ENCODE results near the gene ADGRG3.
A peak's percentile ranks its signal among the peaks of the same experiment; 100 is the strongest.
"Not testable (repeated sequence)": the region's sequence is repeated elsewhere in the genome, so short reads cannot be mapped to it uniquely, and the experiment has no call there.

The ADGRG3 gene

DNA sequence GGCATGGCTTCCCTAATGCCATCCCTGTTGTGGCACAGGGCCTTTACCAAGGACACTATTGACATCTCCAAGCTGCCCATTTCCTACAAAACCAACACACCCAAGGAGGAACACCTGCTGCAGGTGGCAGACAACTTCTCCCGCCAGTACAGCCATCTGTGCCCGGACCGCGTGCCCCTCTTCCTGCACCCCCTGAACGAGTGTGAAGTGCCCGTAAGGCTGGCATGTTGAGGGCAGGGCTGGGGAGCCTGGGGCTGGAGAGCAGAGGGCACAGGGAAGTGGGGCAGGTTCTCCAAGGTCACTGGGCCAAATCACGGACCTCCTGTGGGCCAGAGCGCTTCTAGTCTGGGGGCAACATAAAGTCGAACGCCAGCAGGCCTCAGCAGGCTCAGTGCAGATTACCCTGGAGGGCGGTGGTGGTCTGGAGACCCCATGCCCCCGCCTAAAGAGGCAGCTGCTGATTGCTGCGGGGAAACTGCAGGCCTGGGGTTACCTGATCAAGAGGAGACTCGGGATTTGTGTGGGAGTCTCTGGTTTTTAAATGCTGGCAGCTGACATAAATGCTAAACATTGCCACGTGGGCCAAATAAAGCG lies 30.8 kb downstream of the ADGRG3 start:
- no peak for DNase-seq

DNA sequence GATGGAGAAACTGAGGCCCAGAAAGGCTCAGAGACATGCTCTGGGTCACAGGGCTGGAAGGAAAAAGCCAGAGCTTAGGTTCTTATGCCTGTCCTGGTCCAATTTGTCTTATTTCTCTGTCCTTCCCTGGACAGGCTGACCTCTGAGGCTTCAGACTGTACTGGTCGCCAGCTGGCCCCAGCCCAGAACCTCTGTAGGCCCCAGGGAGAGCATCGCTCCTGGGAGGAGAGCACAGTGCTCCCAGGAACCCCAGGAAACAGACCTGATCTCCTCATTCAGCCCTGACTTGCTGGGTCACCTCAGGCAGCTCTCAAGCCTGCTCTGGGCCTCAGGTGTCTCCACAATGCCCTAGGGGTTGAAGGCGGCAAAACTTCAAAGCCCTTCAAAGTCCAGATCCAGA lies 31.4 kb downstream of the ADGRG3 start:
- no peak for DNase-seq

DNA sequence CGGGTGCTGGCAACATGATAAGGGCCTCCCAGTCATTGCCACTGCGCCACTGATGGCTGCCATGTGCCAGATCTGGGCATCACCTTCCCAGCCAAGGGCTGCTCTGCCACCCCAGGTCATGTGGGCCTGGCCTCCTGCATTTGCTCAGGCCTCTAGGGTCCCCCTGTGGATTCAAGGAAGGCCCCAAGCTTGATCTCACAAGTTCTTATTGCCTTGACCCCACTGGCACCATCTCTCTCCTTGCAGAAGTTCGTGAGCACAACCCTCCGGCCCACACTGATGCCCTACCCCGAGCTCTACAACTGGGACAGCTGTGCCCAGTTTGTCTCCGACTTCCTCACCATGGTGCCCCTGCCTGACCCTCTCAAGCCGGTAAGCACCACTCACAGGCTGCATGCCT lies 31.8 kb downstream of the ADGRG3 start:
- DNase-seq, result no peak

- no peak for DNase-seq
Observed at GRCh38 chr16:57700781-57701551, 32.9 kb downstream of the ADGRG3 start.

DNA sequence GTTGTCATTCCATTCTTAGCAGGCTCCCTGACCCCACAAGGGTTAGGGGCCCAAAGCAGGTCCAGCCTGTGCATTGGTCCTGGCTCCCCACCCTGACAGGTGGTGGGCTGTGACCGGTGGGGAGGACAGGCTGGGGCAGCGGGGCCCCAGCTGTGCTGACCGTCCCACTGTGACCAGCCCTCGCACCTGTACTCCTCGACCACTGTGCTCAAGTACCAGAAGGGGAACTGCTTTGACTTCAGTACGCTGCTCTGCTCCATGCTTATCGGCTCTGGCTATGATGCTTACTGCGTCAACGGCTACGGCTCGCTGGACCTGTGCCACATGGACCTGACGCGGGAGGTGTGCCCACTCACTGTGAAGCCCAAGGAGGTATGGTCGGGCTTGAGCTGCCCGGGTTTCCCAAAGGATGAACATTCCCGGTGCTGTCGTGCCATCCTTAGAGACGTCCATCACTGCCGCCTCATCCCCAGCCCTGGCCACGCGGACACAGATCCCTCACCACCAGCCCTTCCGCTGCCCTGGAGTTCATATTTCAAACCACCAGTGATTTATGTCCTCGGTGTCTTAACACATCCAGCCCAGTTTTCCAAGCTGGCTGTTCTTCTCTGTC lies 33.8 kb downstream of the ADGRG3 start:
- no peak for DNase-seq

- DNase-seq, result no peak
Observed at GRCh38 chr16:57703416-57704010, 35.4 kb downstream of the ADGRG3 start.

DNA sequence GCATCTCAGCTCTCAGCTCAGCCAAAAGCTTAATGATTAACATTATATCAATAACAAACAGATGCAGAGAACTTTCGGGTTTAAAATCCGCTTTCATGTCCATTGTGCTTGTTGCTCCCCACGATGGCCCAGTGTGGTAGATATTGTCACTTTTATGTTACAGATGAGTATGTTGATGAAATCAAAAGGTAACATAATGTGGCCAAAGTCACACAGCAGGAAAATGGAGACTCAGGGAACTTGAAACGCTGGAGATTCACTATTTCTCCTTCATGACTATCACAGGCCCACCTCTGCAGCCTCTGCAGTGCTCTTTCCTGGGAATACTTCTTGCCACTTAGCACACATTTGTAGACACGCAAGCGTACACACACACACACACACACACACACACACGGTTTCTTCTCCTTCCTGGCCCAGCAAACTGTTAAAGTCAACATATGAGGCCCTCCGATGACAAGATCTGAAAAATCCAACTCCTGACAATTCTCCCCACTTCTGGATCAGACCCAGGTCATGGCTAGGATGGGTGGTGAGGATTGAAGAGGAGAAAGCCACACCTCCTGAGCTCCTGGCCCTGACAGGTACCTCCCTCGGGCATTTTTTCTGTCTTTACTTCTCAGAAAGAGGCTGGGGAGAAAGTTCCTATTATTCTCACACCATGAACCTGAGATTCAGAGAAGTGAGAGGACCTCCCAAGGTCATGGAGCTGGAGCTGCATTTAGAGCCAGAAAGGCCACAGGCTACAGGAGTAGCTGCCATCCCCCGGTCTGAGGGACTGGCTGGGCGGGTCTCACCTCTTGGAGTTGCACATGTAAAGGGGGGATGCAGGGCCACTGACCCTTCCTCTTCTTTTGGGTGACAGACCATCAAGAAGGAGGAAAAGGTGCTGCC lies 36.2 kb downstream of the ADGRG3 start:
- DNase-seq, result no peak

DNA sequence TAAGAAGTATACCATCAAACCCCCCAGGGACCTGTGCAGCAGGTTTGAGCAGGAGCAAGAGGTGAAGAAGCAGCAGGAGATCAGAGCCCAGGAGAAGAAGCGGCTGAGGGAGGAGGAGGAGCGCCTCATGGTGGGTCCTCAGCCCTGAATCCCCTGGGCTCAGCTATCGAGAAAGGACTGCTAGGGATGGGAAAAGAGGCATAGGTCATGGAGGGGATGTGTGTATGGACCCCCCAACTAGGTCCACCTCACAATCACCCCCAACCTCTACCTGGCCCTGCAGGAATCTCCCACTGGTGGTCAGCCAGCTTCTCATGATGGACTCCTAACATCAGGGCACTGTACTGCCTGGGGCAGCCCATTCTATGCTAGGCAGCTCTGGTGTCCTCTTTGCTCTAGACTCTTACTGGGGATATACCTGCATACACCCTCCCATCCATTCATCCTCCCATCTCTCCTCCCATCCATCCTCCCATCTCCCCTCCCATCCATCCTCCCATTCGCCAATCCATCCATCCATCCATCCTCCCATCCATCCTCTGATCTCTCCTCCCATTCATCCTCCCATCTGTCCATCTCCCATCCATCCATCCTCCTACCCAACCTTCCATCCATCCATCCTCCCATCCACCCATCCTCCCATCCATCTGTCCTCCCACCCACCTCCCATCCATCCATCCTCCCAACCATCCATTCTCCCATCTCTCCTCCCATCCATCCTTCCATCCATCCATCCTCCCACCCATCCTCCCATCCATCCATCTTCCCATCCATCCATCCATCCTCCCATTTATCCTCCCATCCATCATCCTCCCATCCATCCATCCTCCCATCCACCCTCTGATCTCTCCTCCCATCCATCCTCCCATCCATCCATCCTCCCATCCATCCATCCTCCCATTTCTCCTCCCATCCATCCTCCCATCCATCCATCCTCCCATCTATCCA lies 37.1 kb downstream of the ADGRG3 start:
- no peak for DNase-seq

GRCh38 chr16:57706717-57707116 lies 38.6 kb downstream of the ADGRG3 start:
- no peak for DNase-seq

- no peak for DNase-seq
Observed at GRCh38 chr16:57707331-57707730, 39.2 kb downstream of the ADGRG3 start.

- DNase-seq, result no peak
Observed at GRCh38 chr16:57708168-57708567, 40.1 kb downstream of the ADGRG3 start.

- DNase-seq, result no peak
Observed at GRCh38 chr16:57709663-57710062, 41.6 kb downstream of the ADGRG3 start.

DNA sequence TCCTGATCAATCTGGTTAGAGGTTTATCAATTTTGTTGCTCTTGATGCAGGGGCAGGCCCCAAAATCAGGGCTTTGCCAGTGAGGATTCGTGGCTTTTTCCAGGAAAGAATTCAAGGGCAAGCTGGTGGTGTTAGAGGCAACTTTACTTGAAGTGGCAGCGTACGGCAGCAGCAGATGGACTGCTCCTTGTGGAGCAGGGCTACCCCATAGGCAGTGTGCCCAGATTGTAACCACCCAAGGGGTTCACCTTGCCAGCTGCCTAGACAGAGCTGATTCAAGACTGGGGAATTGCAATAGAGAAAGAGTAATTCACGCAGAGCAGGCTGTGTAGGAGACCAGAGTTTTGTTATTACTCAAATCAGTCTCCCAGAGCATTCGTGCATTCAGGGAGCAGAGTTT lies 43.2 kb downstream of the ADGRG3 start:
- DNase-seq, result no peak

GRCh38 chr16:57711993-57712392 lies 43.9 kb downstream of the ADGRG3 start:
- DNase-seq, result no peak

- DNase-seq, result not testable (repeated sequence)
Observed at GRCh38 chr16:57712569-57712968, 44.5 kb downstream of the ADGRG3 start.

GRCh38 chr16:57713596-57713995 lies 45.5 kb downstream of the ADGRG3 start:
- no peak for DNase-seq

DNA sequence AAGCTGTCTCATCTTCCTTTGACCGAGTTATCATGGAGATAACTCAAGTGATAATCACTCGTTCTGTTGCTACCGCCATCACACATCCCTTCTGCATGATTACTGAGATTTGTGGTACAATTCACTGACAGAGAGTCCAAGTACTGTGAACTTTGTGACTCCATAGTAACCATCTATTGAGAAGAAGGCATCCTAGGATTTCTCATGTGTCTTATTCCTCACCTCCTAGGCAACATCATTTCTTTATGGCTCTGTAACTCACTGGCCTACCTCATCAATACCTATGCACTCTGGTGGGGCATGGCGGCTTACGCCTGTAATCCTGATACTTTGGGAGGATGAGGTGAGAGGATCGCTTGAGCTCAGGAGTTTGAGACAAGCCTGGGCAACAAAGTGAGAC lies 45.9 kb downstream of the ADGRG3 start:
- DNase-seq, result no peak

GRCh38 chr16:57720142-57720575 lies 52.1 kb downstream of the ADGRG3 start:
- DNase-seq, result peak; percentile 61

DNA sequence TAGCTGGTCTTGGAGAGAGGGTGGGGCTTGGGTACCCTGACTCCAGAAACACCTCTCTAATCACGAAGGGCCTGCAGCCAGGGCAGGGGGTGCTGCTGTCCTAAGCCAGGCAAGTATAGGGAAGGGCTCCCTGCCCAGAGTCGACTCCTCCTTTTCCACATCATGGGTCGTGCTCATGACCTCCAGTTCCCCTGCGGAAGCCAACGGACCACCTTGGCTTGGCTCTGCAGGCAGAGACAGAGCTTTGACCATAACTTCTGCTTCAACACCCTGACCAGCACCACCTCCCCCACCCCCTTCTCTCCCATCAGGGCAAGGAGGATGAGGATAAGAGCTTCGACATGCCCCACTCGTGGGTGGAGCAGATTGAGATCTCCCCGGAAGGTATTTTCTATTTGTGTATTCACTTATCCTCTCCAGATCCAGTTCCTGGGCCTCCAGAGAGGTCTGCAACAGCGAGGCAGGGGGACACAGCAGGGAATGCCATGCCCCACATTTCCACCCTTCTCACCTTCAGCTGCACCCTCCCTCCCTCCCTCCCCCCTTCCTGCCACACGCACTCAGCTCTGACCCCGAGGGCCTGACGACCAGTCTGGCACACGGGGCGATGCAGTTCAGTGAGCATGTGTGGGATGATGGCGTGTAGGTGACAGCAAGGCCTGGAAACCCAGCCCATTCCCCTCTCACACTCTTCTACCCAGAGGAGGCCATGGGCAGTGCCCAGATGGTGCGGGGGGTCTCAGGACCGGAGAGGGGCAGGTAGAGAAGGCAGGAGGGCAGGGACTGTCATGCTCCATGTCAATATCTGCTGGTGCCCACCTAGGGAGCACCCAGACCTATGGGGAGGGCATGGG lies 53.5 kb downstream of the ADGRG3 start:
- no peak for DNase-seq

GRCh38 chr16:57722210-57722499 lies 54.0 kb downstream of the ADGRG3 start:
- no peak for DNase-seq

GRCh38 chr16:57722651-57723050 lies 54.5 kb downstream of the ADGRG3 start:
- DNase-seq, result no peak
